Activated T-cell treated with anti-CD3 and anti-CD28 coated beads for 48 hours (primary cell): ENCODE data around the gene SMIM23.
A peak's percentile ranks its signal among the peaks of the same experiment; 100 is the strongest.
"Not testable (repeated sequence)": the region's sequence is repeated elsewhere in the genome, so short reads cannot be mapped to it uniquely, and the experiment has no call there.

Experiments used
- DNase-seq: peaks from one replicate; pipeline ENCODE4 v3.0.0-alpha.2; 2020; ENCODE audit warnings: low read depth

SMIM23 gene

DNA sequence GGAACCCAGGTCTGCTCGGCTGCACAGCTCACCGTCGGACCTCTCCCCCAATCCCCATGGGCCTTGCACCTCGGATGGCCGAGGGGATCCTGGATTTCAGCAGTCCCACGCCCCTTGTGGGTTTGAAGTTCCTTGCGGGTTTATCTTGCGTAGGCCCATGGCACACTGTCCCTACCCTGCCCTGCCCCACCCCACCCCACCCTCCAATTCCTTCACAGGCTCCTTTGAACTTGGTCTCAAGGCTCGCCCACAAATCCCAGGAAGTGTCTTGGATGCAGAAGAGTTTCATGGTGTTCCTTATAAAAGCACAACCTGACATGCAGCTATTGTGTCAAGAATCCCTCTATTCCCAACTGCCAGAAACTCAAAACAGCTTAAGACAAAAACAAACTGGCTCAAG, 11.2 kb upstream of the SMIM23 start:
- no peak for DNase-seq

DNA sequence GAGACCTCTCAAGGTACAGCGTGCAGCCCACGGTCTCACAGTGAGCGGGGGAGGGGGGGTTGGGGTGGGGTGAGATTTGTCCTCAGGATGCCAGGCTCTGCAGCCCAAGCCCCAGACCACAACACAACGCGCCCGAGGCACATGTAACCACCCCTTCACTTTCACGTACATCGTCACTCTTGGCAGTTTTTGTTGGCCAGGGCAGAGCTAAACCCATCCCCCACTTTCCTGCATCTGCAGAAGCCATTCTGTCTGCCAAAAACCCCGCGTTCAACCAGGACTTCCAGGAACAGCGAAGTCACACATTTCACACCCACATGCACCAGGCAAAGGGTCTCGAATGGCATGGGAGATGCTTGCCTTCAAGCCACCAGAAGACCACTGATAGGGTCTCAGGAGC, 9.4 kb upstream of the SMIM23 start:
- DNase-seq: no peak

DNA sequence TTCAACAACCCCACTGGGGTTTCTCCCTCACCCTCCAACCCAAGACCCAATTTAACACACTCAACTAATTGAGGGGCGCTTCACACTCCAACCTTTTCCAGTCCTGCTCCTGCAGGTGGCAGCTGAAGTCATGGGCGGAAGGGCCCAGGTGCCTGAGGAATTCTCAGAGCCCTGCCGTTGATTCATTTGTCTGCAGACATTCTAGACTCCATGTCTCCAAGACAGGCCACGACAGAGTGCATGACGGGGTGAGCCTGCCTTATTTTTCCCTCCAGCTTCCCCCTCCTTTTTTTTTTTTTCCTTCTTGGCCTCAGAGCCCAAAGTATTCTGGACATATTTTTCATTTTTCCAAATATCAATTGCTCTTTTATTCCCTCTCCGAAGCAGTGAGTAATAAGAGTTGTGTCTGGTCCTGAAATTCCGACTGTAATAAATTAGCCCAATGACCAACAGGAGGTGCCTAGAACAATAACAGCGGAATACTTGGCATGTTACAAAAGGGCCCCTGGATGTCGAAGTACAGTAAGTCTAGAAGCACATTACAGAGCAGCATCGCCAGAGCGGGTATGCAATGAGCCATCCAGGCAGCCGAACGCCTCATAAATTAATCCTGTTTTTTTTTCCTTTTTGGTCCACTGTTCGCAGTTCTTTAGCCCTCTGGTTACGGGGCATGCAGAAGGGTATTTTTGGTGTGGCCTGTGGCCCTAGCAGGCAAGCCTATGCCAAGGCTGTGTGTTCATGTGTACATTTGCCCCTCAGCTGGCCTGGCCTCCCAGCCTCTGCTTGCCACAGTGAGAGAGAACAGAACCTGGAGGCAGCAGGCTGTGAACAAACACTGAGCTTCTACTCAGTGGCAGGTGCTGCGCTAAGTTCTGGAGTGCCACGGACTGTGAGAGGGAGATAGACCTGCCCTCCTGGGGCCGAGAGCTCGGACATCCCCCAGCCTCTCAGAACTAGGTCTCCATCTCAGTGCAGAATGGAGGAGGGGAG, 8.6 kb upstream of the SMIM23 start:
- DNase-seq: no peak

DNA sequence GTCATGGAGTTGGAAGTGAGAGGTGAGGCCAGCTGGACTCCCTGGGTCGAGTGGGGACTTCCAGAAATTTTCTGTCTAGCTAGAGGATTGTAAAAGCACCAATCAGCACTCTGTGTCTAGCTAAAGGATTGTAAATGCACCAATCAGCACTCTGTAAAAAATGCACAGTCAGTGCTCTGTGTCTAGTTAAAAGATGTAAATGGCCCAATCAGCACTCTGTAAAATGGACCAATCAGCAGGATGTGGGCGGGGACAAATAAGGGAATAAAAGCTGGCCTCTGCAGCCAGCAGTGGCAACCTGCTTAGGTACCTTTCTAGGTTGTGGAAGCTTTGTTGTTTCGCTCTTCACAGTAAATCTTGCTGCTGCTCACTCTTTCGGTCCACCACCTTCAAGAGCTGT, 3.9 kb upstream of the SMIM23 start:
- not testable (repeated sequence) for DNase-seq

DNA sequence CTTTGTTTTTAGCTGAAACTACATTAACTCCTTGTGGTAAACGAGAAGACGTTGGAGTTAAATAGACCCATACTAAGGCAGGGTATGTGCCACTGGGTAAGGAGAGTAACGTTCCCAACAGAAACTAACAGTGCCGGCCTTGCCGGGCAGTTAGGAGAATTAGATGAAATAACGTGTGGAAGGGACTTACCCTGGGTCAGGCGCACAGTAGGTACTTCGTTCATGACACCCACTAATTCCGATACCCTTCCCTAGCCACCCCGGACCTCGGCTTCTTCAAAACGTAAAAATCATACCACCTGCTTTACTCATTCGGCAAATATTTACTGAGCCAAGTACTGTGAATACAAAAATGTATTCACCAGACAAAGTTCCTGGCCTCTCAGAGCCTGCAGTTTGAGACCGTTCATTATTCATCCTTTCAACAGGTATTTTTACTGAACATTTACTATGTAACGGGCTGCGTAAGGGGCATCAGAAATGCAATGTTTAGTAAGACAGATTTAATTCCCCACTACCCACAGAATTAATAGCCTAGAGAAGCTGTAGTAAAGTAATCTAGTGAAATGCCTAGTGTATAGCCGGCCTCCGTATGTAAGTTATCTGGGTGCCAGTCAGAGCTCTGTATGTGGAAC, 3.2 kb upstream of the SMIM23 start:
- no peak for DNase-seq

DNA sequence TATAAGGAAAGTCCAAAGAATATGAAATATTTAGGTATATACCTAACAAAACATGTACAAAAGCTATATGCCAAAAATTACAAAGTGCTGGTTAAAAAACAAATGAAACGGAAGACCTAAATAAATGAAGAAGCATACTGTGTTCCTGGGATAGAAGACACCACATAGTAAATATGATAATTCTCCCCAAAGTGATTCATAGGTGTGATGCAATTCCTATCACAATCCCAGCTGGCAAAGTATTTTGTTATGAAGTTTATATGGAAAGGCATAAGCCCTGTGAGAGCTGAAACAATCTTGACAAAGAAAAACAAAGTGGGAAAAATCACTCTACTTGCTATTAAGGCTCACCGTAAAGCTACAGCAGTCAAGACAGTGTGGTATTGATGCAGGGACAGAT, 2.6 kb upstream of the SMIM23 start:
- no peak for DNase-seq

DNA sequence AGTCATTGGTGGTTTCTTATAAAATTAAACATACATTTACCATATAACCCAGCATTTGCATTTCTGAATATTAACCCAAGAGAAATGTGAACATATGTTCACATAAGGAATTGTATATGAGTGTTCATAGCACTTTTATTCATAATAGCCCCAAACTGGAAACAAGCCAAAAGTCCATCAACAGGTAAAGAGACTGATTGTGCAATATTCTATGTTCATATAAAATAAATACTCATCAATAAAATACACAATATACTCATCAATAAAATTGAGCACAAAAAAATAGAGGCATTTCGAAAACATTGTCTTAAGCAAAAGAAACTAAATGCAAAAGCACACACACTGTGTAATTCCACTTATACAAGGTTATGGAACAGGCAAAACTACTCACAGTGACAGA, 3.7 kb downstream of the SMIM23 start:
- no peak for DNase-seq

DNA sequence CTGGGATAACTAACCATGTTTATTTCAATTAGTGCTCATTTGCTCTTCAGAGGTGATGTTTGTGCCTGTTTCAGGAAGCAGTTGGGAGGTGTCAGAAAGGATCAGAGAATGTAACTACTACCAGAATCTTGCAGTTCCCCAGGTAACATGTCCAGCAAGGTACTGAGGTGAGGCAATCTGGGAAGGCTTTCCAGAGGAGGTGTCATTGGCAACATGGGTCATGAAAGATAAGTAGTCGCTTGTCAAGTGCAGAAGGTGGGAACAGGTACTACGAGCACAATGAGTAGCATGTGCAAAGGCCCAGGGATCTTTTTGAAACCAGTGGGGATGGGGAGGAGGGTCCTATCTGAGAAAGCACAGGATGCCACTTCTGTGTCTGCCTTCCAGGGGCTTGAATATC, 4.8 kb downstream of the SMIM23 start:
- DNase-seq: no peak

DNA sequence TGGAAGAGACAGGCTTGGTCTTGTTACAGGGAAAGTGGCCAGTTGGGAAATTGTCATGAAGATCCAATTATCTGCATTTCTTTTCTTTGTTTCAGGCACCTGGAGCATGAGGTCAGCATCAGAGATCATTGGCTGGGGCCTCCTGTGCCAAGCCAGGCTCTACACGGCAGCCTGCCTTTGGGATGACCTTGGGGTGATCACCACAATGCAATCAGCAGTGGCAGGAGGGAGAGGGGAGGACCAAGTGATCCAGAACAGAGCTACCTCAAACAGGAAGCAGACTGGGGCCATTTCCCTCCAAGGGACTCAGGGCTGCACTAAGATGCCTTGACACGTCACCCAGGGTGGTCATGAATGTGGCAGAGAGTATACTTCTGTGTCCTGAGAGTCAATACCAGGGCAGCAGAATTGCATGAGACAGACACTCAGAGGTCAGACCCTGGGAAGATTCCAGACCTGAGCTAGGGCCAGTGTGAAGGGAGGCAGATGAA, 8.9 kb downstream of the SMIM23 start:
- DNase-seq: no peak

DNA sequence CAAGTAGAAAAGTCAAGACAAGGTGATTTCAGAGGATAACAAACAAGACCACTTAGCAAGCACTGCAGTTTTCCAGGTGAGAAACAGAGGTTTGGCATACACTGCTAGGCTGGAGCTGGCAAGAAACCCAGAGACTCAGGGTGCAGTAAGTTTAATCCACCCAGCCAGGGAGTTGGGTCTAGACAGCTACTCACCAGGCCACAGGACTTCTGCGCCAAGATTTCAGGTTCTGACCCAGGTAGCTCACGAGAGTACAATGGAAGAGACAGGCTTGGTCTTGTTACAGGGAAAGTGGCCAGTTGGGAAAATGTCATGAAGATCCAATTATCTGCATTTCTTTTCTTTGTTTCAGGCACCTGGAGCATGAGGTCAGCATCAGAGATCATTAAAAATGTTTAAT, 9.8 kb downstream of the SMIM23 start:
- no peak for DNase-seq

DNA sequence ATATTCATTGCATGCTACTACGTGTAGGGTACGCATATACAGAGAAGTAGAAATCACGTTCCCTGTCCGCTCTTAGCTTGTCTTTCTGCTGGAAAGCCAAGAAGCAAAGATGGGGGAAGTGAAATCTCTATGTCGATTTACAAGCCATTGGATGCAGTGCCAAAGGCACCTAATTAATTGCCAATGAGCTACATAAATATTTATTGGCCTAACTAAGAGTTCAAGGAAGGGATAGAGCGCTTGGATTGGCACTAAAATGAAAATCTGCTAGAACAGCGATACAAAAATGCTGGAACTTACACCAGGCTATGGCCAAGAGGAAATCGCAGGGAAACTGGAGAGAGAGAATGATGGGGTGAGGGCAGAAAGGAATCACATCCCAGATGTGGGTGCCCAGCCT, 10.8 kb downstream of the SMIM23 start:
- DNase-seq: no peak

DNA sequence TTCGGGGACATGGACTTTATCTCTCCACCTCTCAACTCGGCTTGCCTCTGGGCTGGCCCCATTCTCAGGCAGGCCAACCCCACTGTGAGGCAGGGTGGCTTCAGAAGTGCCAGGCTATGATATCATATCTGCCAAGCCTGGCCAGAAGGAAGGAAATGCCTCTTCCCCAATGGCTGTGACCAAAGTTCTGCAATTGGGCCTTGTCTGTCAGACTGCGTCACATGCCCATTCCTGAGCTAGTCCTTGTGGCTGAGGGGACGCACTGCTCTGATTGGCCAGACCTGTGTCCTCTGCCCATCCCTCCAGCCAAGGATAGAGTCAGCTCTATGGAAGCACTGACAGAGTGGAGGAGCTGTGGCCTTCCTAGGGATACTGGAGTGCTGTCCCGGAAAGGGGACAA, 11.9 kb downstream of the SMIM23 start:
- no peak for DNase-seq

DNA sequence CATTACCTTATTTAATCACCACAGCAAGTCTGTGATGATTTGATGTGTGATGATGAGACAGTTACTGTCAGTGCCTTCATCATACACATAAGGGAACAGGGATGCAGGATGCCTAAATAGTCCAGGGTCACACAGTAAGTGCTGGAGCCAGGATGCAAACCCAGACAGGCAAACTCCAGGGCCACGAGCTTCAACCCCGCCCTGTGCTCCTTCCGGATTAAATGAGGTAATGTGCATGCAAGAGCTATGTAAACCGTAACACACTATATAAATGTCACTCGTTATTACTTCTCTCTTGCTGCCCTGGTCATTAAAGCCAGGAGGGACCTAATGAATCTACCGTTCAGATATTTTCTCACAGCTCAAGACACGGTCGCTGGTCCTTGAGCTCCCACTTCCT, 12.8 kb downstream of the SMIM23 start:
- DNase-seq: no peak

DNA sequence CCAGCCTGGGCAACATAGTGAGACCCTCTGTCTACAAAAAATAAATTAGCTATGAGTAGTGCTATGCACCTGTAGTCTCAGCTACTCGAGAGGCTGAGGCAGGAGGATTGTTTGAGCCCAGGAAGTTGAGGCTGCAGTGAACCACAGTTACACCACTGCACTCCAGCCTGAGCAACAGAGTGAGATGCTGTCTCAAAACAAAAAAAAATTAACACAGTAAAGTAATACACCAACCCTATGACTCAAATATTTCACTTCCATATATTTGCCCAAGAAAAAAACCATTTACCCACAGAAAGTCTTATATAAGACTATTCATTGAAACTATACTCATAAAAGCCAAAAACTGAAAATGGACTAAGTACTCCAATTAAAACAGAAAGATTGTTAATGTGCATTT, 16.2 kb downstream of the SMIM23 start:
- DNase-seq: no peak

DNA sequence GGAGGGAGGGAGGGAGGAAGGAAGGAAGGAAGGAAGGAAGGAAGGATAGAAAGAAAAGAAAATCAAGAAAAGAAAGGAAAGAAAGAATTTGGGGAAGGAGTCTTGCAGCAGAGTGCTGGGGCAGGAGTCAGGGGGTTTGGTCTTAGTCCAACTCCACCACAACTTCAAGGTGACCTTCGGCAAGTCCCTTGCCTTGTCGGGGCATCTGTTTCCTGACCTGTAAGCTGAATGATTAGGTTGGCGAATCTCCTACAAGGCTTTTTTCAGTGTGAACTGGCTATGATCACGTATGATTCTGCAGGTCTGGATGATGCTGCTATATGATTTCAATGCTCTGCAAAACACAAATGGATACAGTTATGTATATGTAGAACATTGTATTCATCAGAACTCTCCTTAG, 20.1 kb downstream of the SMIM23 start:
- no peak for DNase-seq

DNA sequence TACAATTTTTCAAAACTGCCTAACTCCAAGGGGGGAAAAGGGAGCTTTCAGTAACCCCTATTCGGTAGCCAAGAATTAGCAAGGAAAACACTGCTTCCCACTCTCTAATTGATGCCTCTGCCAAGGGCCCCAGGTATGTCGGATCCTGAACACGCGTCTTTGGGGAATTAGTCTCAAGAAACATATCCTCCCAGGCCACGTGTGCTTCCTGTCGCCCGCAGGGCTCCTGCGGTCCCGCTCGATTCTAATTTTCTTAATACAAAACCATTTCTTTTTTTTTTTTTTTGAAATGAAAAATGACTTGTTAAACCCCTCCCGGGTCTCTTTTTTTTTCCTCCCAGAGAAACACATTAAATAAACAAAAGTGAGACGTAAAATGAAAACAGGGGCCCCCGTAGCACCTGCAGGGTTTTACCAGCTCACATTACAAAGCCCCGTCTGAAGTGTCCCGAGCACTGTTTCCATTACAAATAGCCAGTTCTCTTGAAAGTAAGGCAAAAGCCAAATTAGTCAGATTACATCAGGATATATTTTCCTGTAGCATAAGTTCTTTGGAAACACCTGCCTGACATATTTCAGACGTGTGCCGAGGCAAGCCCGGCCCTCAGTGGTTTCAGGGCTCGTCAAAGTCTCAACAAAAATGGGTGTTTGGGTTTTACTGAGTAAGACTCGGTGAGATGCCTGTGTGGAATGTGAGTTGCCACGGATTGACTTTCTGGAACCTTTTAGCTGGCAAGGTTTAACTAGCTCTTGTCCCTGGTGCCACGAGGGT, 21.5 kb downstream of the SMIM23 start:
- DNase-seq: peak; percentile 3

DNA sequence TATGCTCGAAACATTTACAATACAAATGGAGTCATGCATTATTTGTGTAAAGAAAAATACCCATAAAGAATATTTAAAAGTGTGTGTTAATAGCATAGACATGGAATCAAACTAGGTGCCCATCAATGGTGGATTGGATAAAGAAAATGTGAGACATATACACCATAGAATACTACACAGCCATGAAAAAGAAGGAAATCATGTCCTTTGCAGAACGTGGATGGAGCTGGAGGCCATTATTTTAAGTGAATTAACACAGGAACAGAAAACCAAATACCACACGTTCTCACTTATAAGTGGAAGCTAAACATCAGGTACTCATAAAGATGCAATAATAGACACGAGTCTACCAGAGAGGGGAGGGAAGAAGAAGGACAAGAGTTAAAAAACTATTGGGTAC, 22.8 kb downstream of the SMIM23 start:
- no peak for DNase-seq

DNA sequence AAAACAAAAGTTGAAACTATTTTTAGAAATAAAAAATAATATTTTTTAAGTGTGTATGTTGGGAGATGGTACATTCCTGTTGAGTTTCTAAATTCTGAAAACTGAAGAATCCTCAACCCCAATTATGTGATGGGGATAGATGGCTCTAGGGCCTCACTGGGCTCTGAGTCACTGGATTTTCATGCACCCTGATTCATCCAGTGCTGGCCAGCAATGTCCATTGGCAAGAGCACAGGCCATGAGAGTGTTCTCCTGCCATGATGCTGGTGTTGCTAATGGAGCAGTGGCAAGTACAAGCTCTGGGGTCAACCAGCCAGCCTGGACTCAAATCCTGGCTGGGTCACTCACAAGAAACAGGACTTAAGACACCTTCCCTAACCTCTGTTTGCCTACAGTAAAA, 23.3 kb downstream of the SMIM23 start:
- no peak for DNase-seq

DNA sequence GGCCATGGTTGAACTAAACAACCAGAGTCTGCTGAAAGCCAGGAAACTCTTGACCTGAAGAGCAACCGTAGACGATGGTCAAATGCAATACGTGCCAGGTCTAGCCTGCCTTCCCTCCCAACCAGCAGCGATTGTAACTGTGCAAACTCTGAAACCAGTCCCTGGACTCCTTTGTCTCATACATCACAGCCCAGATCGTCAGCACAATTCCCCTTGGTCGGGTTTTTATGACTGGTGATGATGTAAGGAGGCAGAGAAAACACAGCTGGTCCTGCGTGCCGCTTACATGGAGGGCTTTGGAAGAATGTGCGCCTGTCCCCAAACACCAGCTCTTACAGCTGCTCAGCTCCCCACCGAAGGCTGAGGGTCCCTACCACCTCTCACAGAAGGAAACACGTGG, 24.6 kb downstream of the SMIM23 start:
- no peak for DNase-seq

DNA sequence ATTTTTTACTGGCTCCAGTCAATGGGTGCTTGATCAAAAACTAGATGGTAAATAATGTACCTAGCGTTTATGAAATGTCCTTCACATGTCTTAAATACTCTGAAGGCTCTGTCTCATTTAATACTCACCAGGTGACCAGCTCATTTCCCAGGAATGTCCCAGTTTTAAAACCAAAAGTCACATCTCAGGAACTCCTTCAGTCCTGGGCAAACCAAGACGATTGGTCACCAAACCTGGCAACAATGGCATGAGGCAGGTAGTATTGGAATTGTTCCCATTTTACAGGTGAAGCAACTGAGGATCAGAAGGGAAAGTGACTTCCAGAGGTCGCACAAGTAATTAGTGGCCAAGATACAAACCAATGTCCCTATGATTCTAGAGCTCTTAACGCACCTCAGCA, 27.7 kb downstream of the SMIM23 start:
- no peak for DNase-seq

DNA sequence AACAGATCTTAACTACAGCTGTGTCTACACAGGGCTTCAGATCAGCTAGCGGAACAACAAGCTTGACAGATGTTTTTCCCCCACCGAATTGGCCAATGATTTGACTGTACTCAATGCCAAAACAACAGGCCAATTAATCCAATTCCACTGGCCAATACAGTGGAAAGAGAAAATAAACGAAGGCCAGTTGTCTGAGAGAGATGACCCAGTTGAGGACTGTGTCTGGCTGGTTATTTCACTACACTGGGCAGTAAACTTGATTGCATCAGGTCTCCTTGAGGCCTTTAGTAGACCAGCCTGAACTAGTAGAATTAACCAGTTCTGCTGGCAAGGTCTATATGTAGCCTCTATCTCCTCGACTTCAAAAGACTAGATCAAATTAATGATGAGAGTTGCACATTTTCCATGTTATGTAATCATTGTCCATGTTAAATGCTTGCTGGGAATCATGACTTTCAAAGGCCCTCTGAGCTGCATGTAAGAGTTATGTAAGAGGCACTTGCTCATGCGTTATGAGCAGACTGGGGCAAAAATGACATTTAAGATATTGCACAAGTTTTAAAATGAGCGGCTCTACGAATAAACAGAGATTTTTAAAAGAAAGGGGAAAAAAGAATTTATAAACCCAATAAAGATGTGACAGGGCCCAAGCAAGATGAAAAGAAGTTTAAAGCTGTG, 28.3 kb downstream of the SMIM23 start:
- DNase-seq: no peak

DNA sequence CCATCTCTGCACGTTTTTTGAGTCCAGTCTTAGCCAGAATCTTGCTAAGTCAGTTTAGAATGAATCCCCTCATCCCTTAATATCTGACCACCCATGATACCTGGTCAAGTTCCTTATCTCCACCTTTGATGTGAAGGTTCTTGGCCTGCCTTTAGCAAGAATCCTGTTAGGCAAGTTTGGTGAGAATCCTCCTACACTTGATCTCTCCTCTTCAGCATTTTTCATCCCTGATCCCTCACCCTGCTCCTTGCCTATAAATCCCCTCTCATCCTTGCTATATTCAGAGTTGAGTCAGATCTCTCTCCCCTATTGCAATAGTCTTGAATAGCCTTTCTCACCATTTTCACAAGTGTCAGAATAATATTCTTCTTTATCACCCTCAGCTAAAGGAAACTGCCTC, 31.0 kb downstream of the SMIM23 start:
- no peak for DNase-seq
